DOHH2 (cell line): ENCODE results near the gene SLC26A8.

Experiments
- CTCF ChIP-seq: fragments of 200-600 bp; sonication (generic); IDR thresholded peaks from one replicate; pipeline ENCODE4 v1.5.1; 2014; ENCODE audit warnings: antibody characterized with exemption, mild to moderate bottlenecking, low read depth, low read length; ENCODE audit not compliant: poor library complexity, severe bottlenecking
- EZH2phosphoT487 ChIP-seq: fragments of 200-600 bp; sonication (generic); IDR thresholded peaks from 2 replicates; pipeline ENCODE4 v1.6.1; 2017; ENCODE audit warnings: borderline replicate concordance, mild to moderate bottlenecking, antibody characterized with exemption, low read length, moderate library complexity, mixed read lengths

- TF ChIP-seq CTCF (no peak), EZH2phosphoT487 (no peak)
Measured at GRCh38 chr6:36063318-36064060, 39.0 kb upstream of the SLC26A8 start.
